Stimulated activated CD4-positive, alpha-beta T cell treated with anti-CD3 and anti-CD28 coated beads, Interleukin-1b, Interleukin-23, amount 100 ng/mL, for 1 hour (primary cell): ENCODE measurements around the gene ZBTB17.
A peak's percentile ranks its signal among the peaks of the same experiment; 100 is the strongest.
"Not testable (repeated sequence)": the region's sequence is repeated elsewhere in the genome, so short reads cannot be mapped to it uniquely, and the experiment has no call there.

Experiments
- DNase-seq, 2 donors: peaks; one replicate each; pipeline ENCODE4 v3.0.0-alpha.2; 2020; ENCODE audit warnings: low read depth in 2 of 2

The ZBTB17 gene

GRCh38 chr1:15988856-15989736 lies 13.2 kb upstream of the ZBTB17 start:
- DNase-seq, result no peak

DNA sequence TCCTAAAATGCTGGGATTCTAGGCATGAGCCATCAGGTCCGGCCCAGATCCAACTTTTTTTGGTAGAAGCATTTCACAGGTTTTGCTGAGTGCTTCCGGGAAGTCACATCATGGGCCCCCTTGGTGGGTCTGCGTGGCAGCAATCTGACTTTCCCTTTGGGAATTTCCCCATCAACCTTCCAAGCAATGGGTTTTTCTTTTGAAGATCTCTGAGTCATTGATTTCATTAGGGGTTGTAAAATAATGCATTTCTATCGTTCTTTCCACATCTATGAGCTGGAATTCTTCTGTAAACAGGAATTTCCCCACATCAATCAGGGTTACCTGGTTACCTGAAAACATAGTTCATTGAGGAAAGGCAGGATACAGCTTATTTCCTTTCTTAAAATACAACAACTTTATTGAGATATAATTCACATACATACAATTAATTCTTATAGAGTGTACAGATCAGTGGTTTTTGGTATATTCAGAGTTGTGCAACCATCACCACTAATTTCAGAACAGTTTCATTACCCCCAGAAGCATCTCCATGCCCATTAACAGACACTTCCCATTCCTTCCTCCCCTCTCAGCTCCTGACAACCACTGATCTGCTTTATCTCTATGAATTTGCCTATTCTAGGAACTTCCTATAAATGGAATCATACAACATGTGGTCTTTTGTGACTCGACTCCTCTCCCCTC lies 9.9 kb upstream of the ZBTB17 start:
- no peak for DNase-seq

DNA sequence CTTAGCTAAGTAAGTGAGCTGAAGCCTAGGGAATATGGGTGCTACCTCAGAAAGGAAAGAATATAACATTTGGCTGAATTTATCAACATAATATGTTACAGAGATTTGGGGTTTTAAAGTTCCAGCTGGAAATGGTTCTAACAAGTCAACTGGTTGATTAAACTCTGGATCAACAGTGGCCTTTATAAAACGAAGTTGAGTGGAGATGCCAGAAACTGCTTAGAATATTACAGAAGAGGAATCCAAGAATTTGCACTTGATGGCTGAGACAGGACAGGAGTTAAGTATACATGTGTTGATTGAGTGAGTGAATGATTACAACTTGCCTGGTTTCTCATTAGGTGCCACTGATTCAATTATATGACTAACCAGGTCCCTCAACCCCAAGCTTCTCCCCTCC lies 7.4 kb upstream of the ZBTB17 start:
- no peak for DNase-seq

DNA sequence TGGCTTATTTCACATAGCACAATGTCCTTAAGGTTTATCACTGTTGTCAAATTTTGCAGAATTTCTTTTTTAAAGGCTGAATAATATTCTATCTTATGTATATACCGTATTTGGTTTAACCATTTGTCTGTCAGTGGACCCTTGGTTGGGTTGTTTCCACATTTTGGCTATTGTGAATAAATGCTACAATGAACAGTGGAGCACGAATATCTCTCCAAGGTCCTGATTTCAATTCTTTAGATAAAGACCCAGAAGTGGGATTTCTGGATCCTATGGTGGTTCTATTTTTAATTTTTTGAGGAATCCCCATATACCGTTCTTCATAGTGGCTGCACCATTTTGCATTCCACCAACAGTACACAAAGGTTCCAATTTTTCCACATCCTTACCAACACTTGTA lies 5.8 kb upstream of the ZBTB17 start:
- DNase-seq, result no peak

GRCh38 chr1:15977947-15978346 lies 2.0 kb upstream of the ZBTB17 start:
- not testable (repeated sequence) for DNase-seq

DNA sequence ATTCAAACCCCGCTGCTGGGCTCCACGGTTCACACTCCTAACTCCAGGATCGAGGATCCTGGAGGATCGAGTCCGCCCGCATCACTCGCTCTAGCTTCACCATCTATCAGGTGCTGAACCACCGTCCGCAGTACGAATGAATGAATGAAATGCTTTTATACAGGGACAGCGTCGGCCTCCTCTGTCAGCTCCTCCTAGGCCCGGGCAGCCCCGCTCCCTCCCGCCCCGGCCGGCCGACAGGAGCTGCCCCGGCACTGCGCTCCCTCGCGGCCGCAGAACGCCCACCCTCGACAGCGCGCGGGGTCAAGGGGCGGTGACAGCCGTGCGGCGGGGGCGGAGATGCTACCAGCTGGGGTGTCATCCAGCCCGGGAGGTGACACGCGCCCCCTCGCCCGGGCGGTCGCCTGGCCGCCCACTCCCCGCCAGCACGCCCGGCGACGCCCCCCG lies 520 bp downstream of the ZBTB17 start:
- peak in 1 of 2 donors; percentile 61 for DNase-seq

- DNase-seq, result no peak
These were observed 1.0 kb downstream of the ZBTB17 start for GRCh38 chr1:15974855-15975254.

GRCh38 chr1:15973772-15974171 lies 2.1 kb downstream of the ZBTB17 start:
- DNase-seq, result no peak

- no peak for DNase-seq
These were observed 3.5 kb downstream of the ZBTB17 start for GRCh38 chr1:15972409-15972808.

- no peak for DNase-seq
These were observed 5.0 kb downstream of the ZBTB17 start for GRCh38 chr1:15970911-15971310.

GRCh38 chr1:15969321-15969880 lies 6.5 kb downstream of the ZBTB17 start:
- no peak for DNase-seq

- no peak for DNase-seq
These were observed 7.7 kb downstream of the ZBTB17 start for GRCh38 chr1:15968172-15968571.

DNA sequence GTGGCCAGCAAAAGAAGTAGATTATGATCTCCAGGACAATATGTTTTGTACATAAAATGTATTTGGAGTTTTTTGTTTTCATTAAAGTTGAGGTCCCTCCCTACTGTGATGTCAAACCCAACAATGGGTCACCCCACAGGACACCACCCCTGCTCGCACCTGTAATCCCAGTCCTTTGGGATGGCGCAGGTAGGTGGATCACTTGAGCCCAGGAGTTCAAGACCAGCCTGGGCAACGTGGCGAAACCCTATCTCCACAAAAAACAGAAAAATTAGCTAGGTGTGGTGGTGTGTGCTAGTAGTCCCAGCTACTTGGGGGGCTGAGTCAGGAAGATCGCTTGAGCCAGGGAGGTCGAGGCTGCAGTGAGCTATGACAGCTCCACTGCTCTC lies 9.0 kb downstream of the ZBTB17 start:
- no peak for DNase-seq

DNA sequence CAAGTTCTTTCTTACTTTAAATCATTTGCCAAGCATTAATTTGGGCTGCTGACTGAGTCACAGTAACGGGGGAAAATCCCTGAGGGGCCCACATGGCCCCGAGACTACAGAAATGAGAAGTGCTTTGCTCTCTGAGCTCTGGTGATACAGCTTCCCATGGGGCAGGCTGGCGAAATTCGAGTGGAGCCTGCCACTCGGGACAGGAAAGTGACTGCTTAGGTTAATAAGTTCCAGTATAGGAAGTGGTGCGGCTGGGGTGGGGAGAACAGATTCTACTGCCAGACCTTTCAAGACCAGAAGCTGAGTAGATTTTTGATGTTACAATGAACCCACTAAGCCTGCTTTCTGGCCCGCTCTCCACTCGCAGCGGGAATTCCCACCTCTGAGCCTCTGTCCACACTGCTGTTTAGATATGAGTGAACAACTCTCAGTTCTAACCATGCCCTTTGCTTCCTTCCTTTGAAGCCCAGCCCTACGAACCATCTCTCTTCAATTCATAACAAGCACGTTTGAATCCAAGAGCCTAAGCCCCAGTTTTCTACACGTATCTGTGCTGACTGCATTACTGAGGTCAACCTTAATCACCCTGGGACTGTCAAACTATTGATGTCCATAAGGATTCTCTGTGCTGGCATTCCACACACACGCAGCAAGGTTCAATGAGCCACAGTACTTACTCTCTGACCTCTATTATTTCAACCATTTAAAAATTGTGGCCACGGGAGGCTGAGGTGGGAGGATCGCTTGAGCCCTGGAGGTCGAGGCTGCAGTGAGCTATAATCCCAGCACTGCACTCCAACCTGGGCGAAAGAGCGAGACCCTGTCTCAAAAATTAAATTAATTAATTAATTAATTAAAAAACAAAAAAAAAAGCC lies 9.6 kb downstream of the ZBTB17 start:
- peak; percentile 15 to 58 for DNase-seq

DNA sequence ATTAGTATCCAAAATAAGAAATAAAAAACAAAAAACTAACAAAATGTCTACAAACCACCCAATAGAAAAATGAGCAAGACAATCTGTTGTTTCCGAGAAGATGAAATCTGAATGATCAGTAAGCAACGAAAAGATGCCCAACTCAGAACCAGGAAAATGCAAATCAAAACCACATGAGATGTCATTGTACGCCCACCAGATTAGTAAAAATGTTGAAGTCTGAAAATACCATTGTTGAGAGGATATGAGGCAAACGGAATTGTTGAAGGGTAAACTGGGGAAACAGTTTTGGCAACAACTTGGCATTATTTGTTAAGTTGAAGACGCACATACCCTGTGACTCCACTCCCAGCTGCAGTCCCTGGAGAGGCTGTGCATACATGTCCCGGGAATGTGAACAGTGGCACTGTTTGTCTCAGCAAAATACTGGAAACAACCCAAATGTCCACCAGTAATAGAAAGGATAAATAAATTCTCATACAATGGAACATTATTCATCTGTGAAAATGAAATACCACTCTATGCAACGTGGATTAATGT lies 10.6 kb downstream of the ZBTB17 start:
- DNase-seq, result no peak

- DNase-seq, result no peak
These were observed 11.8 kb downstream of the ZBTB17 start for GRCh38 chr1:15963968-15964648.

- DNase-seq, result no peak
These were observed 12.4 kb downstream of the ZBTB17 start for GRCh38 chr1:15963363-15963967.

DNA sequence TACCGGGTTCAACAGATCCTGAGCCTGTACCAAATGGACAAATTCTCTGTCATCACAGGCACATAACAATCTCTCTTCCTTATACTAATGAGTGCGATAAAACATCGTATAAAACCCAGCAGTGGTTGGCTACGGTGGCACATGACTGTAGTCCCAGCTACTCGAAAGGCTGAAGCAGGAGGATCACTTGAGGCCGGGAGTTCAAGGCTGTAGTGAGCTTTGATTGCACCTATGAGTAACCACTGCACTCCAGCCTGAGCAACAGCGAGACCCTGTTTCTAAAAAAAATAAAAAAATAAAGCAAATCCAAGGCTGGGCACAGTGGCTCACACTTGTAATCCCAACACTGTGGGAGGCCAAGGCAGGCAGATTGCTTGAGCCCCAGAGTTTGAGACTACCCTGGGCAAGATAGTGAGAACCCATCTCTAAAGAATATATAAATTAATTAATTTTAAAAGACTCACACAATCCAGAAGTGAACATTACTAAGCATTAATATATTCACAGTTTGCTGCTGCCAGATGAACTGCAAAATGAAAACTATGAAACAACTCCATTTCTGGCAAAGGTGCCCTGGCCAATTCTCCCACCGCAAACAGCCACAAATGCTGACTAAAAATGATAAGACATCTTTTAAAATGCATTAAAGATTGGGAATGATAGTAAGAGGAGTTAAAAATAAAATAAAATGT lies 13.1 kb downstream of the ZBTB17 start:
- DNase-seq, result no peak

GRCh38 chr1:15962176-15962575 lies 13.7 kb downstream of the ZBTB17 start:
- no peak for DNase-seq

- no peak for DNase-seq
These were observed 14.4 kb downstream of the ZBTB17 start for GRCh38 chr1:15961492-15961891.
